ENCODE results near the gene KRTAP25-1.

KRTAP25-1 gene

GRCh38 chr21:30305136-30305535 is 15.8 kb upstream of the KRTAP25-1 start:
- Histone ChIP-seq H3K9me3 (no peaks in the 10 kb centered on the region), H3K36me3 (no peaks in the 10 kb centered on the region), H3K4me1 (no peaks in the 10 kb centered on the region), H3K27me3 (no peaks in the 10 kb centered on the region), H3K4me3 (ENCODE audit: low read depth, low read length) (no peak overlapping the region)
- DNase-seq: no peak
- TF ChIP-seq, protein P1, sequence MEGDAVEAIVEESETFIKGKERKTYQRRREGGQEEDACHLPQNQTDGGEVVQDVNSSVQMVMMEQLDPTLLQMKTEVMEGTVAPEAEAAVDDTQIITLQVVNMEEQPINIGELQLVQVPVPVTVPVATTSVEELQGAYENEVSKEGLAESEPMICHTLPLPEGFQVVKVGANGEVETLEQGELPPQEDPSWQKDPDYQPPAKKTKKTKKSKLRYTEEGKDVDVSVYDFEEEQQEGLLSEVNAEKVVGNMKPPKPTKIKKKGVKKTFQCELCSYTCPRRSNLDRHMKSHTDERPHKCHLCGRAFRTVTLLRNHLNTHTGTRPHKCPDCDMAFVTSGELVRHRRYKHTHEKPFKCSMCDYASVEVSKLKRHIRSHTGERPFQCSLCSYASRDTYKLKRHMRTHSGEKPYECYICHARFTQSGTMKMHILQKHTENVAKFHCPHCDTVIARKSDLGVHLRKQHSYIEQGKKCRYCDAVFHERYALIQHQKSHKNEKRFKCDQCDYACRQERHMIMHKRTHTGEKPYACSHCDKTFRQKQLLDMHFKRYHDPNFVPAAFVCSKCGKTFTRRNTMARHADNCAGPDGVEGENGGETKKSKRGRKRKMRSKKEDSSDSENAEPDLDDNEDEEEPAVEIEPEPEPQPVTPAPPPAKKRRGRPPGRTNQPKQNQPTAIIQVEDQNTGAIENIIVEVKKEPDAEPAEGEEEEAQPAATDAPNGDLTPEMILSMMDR (IDR thresholded peaks at IDR 0.05; ENCODE audit: low read depth, low read length): no peak

- Histone ChIP-seq H3K4me3 (ENCODE audit: low read depth, low read length) (no peak within 1 kb of the TSS), H3K36me3 (no peaks in the 10 kb centered on the region), H3K4me1 (no peaks in the 10 kb centered on the region), H3K27me3 (no peaks in the 10 kb centered on the region), H3K9me3 (no peaks in the 10 kb centered on the region)
- TF ChIP-seq, protein P1 (IDR thresholded peaks at IDR 0.05; ENCODE audit: low read depth, low read length): no peak
- DNase-seq: no peak
These were observed 6.5 kb downstream of the KRTAP25-1 start, which contains the start of gene KRTAP24-1 for GRCh38 chr21:30282850-30283249. Gene KRTAP24-1, minus strand, starts transcription at chr21:30282950. Its CDS starts 18 bp downstream, at chr21:30282932.

DNA sequence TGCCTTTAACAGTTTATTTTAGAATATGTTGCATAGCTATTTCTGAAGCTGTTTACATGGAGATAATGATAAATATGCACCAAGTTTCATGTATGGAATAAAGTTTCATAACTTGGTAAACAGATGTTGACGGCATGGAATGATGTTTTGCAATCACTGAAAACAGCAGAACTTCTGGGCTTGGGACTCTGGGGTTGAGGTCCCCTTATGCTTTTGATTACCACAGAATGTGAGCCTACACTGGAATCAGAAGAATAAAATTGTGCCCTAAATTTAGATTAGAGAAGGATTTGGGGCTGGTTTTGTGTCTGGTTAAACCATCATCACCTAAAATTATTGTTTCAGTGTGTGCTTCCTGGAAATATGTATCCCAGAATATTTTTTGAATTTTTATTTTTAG is 17.7 kb downstream of the KRTAP25-1 start:
- DNase-seq: no peak
- Histone ChIP-seq H3K4me1 (no peaks in the 10 kb centered on the region), H3K9me3 (no peaks in the 10 kb centered on the region), H3K27me3 (no peaks in the 10 kb centered on the region), H3K36me3 (no peaks in the 10 kb centered on the region), H3K4me3 (ENCODE audit: low read depth, low read length) (no peak overlapping the region)
- TF ChIP-seq, protein P1 (IDR thresholded peaks at IDR 0.05; ENCODE audit: low read depth, low read length): no peak

DNA sequence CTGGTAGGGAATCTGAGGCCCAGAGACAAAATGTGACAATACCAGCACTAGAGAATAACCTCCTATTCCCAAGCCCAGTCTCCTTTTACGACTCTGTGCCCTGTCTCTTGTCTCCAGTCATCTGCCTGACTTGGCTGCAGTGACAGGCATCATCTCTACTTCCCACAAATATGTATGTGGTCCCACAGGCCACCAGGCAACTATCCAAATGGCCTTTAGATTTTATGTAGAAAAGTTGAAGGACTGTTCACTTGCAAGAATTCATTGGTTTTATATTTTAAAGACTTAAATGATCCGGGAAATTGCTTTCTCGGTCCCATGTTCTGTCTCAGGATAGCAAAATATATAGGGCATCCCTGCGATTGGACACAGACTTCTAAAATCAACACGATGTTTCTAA is 18.2 kb downstream of the KRTAP25-1 start:
- DNase-seq: no peak
- no peaks in the 10 kb centered on the region for H3K36me3 ChIP-seq
- no peaks in the 10 kb centered on the region for H3K4me1 ChIP-seq
- no peaks in the 10 kb centered on the region for H3K27me3 ChIP-seq
- H3K9me3 ChIP-seq: no peaks in the 10 kb centered on the region
- TF ChIP-seq, protein P1 (IDR thresholded peaks at IDR 0.05; ENCODE audit: low read depth, low read length): no peak
- no peak overlapping the region for H3K4me3 ChIP-seq (ENCODE audit: low read depth, low read length)

DNA sequence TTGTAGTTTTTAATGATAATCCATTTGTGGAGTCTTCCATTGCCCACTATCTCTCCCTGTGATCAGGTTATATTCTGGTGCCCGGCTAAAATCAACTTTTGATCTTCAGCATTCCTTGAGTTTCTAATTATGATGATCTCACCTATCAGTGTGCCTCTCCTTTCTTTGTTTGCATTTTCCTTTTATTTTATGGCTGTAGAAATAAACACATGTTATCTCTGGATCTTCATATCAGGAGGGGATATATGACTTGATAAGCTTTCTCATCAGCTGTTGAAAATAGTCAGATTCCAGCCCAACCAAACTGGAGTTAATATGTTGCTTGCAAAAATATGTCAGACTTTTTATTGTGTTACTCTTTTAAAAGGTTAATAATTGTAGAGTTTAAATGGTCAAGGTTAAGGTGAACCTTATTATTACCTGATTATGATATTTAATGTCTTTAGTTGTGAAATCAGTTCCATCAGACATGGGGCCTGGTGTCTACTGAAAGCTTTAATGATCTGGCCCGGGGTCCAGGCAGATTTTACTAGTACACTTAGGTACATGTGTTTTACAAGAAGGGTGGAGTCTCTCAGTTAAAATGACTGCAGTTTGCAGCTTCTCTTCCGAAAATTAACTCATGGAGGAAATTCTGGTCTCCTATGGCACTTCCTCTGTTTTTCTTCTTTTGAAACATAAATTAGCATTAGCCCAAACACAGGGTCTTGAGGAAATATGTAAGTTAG is 19.3 kb downstream of the KRTAP25-1 start:
- H3K4me3 ChIP-seq (ENCODE audit: low read depth, low read length): no peak overlapping the region

More for the DNA sequence above, 19.3 kb downstream of the KRTAP25-1 start:
- Histone ChIP-seq H3K9me3 (no peaks in the 10 kb centered on the region), H3K27me3 (no peaks in the 10 kb centered on the region), H3K36me3 (no peaks in the 10 kb centered on the region), H3K4me1 (no peaks in the 10 kb centered on the region)
- no peak for DNase-seq
- TF ChIP-seq, protein P1 (IDR thresholded peaks at IDR 0.05; ENCODE audit: low read depth, low read length): no peak

Data from BE2C (cell line).